Fibroblast of villous mesenchyme (primary cell): ENCODE measurements around the gene TP53TG5. TPM values are rescaled to one million over a fixed set of nuclear protein-coding genes. Genes with fewer than 3 reads are reported as not detected.

Experiments
- DNase-seq: peaks from one replicate; pipeline ENCODE4 v3.0.0-alpha.2; 2010; ENCODE audit warnings: low read depth
- H3K4me3 ChIP-seq: 2 replicates; pipeline ENCODE4 v1.5.1; 2011; ENCODE audit warnings: low read depth, mild to moderate bottlenecking, low read length
- CTCF ChIP-seq: IDR thresholded peaks from 2 replicates; pipeline ENCODE4 v1.5.1; 2012; ENCODE audit warnings: low read depth, mild to moderate bottlenecking, low read length; ENCODE audit not compliant: insufficient read depth
- total RNA-seq: library from RNA; depleted of rRNA; stranded (reverse); fragments of >200 nt; gene quantifications from 2 replicates; pipeline ENCODE4 v1.2.3, GENCODE V29; 2012

Gene TP53TG5
- total RNA-seq, 1 donor: not detected

- no peak overlapping the region for H3K4me3 ChIP-seq
- no peak for TF ChIP-seq CTCF
- no peak for DNase-seq
Observed at GRCh38 chr20:45368221-45368980, 9.7 kb downstream of the TP53TG5 start.

GRCh38 chr20:45367126-45367525 is 11.0 kb downstream of the TP53TG5 start:
- no peak for DNase-seq
- no peak for TF ChIP-seq CTCF
- H3K4me3 ChIP-seq: no peak overlapping the region

DNA sequence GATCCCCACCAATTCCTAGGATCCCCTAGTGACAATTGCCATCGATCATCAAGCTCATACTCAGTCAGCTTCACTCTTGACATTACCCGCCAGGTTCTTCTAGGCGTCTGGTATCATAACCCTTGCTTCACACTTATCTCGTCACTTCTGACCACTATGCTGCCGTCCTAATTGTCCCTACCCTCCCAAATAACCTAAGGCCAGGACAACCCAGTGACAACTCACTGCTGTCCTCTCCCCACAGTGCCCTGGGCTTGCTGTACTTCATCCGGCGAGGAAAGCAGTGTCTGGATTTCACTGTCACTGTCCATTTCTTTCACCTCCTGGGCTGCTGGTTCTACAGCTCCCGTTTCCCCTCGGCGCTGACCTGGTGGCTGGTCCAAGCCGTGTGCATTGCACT is 11.5 kb downstream of the TP53TG5 start:
- DNase-seq: no peak
- H3K4me3 ChIP-seq: no peak overlapping the region
- TF ChIP-seq CTCF: no peak

DNA sequence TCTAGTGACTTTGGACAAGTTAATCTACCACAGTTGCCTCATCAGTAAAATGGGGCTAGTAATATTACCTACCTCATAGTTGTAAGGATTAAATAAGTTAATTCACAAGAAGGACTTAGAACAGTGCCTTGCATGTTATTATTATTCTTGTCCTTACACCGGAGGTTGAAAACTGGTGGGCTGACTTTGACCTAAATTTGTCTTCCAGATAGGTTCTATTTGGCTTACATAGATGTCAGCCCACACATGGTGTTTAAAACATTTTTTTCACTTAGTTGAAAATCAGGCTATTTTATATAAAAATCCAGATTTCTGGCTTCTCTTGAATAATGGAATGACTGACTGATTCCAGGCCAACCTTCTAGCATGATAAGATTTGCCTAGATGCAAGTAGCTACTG is 11.9 kb downstream of the TP53TG5 start:
- TF ChIP-seq CTCF: no peak
- no peak for DNase-seq
- no peak overlapping the region for H3K4me3 ChIP-seq

DNA sequence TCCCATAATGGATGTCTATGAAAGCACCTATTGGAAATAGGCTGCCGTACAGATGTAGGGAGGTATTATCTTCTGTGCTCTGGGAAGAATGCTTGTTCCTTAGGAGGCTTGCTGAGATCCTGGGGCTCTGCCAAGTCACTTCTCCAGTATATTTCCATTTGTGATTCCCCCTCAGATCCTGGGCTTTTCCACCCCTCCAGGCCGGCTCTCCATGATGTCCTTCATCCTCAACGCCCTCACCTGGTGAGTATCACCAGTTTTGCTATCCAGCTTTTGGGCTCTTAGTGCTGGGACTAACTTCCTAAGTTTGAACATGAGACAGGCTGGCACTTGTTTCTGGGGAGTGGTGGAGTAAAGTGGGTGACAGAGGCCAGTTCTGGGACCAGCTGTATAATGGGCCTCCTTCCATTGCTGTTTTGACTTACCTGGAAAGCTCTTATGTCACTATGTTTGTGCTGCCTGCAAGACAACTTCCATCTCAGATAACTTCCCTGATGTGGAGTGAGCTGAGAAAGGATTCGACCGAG is 12.6 kb downstream of the TP53TG5 start:
- no peak for TF ChIP-seq CTCF
- DNase-seq: no peak
- no peak overlapping the region for H3K4me3 ChIP-seq

DNA sequence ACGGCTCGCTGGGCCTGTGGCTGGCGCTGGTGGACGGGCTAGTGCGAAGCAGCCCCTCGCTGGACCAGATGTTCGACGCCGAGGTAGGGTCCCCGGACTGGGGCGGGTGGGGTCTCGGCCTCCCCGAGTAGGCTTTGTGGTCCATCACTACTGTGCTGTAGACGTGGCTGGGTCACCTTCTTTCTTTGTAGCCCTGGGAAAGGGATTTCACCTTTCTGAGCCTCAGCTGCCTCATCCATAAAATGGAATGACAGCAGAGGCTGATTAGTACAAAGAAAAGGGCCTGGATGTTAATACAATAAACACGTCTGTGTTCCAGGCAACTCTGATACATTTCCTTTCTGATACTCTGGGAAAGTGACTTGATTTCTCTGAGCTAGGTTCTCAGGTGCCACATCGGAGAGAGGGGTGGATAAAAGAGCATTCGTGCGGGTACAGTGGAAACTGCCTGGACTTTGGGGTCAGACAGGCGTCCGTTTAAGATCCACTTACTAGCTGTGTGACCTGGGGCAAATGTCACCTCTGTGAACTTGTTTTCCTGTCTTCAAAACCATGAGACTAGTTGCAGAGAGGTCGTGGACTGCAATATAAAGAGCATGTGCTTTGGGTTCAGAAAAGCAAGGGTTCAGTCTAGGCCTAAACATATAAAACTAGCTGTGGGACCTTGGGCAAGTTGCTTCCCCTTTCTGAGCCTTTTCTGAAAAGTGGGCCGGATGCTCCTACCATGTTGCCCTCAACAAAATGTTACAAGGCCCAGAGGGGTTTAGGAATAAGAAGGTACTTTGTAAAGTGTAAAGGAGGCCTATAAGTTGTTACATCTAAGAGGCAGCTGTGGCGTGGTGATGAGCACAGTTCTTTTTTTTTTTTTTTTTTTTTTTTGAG is 14.3 kb downstream of the TP53TG5 start:
- no peak for DNase-seq
- peak overlapping the region; percentile 79 for H3K4me3 ChIP-seq
- no peak for TF ChIP-seq CTCF
